GM18499 (cell line): ENCODE measurements around the gene CYP4A22.
"Not testable (repeated sequence)": the region's sequence is repeated elsewhere in the genome, so short reads cannot be mapped to it uniquely, and the experiment has no call there.

ENCODE experiments used
- ATAC-seq: cut with Tn5 transposase; IDR thresholded peaks from one replicate; pipeline ENCODE4 v1.9.1; 2021; ENCODE audit warnings: moderate number of reproducible peaks; ENCODE audit not compliant: insufficient read depth, unreplicated experiment

The CYP4A22 gene

DNA sequence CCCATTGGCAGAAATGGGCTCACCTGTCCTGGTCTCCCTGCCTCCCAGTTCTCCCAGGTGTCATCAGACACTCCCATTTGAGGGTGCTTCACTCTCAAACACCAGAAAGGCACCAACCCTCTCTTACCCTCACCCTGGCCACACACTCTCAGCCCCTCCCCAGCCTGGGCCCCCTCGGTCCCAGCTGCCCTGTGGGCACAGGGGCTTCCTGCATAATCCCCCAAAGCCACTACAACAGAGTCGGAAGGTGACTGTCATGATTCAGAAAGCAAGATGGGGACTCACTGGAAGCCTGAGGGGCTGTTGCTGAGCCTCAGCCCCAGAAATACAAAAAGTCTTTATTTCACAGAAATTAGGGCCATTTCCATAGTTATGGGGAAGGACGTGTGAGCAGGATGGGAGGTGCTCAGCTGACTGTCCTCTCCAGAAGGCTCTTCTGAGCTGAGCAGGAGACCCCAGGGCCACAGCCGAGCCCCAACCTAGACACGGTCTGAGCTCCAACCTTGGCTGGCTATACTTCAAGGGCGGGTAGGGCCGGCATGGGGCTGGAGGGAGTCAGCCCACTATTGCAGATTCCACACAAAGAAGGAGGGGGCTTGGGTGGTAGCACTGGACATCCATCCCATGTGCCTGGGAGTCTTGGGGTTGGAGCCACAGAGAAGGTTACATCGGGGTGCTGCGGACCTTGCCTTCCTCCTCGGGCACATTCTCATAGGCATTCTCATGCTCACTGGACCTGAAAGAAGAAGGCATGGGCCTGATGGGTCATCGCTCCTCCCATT is 46.3 kb downstream of the CYP4A22 start:
- no peak for ATAC-seq

DNA sequence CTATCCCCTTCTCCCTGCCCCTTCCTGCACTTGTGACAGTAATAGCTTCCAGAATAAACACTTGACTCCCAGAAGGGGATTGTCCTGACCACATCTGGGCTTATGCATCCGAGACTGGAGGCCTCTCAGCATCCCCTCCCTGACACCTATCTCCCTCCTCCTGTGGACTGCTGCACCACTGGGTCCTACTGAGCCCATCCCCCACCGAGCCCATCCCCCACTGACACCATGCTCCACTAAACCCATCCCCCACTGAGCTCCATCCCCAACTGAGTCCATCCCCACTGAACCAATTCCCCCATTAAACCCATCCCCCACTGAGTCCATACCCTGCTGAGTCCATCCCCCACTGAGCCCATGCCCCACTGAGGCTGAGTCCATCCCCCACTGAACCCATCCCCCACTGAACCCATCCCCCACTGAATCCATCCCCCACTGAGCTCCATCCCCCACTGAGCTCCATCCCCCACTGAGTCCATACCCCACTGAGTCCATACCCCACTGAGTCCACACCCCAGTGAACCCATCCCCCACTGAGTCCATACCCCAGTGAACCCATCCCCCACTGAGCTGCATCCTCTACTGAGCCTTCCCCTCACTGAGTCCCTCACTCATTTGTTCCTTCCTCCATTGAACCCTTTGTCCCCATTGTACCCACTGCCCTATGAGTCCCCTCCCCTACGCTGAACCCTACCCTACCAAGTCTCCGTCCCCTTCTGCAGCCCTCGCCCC is 47.0 kb downstream of the CYP4A22 start:
- no peak for ATAC-seq

DNA sequence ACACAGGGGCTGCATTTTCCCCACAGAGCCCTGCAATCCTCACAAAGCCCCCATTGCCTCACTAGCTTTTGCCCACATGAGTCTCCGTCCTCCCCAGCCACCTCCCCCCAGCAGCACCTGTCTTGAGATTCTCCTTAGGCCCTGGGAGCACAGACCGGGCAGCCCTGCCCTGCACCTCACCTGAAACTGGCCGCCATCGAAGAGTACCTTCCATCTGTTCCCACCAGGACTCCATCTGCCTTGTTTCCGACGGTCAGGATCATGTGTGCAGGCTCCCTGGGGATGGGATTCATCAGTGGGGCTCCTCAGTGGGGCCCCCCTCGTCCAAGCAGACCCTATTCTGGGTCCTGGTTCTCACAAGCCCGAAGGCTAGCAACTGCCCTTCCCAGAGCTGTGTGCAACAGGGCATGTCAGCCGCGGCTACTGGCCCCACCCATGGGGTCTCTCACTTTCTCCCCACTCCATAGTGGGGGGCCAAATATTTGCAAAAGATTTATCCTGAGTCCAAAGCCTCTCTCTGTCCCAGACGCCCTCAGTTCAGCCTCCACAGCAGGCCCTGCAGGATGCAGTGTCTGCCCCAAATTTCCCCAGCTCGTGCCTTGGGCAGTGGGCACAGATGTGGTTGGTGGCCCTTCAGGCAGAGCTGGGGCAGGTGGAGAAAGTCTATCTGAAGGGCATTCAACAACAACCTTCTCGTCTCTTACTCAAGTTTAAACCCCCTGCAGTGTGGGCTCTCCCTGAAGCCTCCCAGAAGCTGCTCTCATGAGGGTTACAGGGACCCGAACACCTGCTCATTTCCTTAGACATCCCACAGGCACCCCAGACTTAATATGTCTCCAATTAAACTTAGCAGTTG is 47.8 kb downstream of the CYP4A22 start:
- ATAC-seq = no peak

DNA sequence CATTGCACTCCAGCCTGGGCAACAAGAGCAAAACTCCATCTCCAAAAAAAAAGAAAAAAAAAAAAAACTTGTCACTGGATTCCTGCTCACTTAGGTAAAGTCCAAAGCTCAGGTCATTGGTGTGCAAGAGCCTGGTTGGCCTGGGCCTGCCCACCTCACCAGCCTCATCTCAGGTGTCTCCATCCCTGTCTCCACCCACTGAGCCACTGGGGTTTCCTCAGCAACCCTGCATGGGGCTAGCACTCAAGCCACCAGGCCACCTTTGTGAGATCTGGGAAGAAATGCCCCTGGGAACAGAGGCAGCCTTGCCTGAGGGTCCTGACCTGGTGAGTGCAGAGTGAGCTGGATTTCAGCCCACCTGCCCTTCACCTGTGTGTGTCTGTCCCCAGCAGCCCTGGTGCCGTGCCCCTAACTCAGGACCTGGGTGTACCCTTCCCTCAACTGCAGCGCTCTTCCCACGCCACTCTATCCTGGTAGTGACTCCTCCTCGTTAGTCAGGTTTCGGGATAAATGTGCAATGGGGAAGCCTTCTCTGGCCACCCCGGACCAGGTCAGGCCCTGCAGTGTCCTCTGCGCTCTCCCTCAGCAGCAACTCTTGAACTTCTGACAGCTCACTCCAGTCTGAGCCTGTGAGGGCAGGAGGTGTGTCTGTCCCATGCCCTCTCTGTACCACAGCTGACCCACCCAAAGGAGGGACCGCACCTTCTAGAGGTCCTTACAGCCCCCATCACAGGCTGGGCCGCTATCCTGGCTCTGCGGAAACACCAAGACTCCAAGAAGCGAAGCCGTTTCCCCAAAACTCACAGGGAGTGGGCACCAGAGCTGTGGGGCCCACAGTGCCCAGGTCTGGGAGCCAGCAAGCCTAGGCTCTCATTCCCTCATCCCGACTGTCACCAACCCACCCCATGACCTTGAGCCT is 49.3 kb downstream of the CYP4A22 start:
- ATAC-seq = no peak

DNA sequence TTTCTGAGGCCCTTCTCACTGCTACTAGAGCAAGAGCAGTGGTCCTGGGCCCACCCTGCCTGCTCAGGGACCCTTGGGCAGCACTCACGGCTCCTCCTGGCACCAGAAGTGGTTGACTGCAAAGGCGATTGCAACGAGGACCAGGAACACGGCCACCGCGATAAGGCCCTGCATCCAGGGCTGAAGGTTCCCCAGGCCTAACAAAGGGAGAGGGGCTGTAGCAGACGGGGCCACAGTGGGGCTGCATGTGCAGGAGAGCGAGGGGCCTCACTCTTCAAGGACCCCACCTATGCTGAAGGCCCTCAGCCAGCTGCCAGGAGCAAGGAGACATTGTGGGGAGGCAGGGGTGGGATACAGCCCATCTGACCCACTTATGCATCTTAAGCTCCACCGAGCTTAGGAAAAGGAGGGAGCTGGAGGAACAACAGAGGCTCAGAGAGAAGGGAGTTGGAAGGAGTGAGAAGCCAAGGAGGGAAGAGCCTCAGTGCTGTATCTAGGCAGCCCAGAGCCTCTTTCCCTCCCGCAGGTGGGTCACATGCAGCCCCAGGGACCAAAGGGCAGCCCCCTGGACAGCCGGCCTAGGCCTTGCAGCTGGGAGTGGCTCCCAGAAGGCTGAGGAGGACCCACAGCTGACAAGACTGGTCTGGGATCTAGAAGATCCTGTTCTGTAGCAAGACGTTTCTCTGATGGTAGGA is 50.1 kb downstream of the CYP4A22 start:
- no peak for ATAC-seq

DNA sequence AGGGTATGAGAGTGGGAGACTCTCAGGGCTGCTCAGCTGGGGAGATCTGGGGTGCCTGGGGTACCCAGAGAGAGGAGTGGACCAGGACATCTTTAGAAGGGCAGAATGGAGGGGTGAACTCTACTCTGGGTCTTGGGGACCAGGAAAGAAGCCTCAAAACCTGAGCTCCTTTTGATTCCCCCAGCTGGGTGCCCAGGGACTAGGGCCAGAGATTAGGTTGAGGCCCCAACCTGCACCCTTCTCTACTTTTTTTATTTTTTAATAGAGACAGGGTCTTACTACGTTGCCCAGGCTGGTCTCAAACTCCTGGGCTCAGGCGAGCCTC is 50.6 kb downstream of the CYP4A22 start:
- ATAC-seq = no peak

DNA sequence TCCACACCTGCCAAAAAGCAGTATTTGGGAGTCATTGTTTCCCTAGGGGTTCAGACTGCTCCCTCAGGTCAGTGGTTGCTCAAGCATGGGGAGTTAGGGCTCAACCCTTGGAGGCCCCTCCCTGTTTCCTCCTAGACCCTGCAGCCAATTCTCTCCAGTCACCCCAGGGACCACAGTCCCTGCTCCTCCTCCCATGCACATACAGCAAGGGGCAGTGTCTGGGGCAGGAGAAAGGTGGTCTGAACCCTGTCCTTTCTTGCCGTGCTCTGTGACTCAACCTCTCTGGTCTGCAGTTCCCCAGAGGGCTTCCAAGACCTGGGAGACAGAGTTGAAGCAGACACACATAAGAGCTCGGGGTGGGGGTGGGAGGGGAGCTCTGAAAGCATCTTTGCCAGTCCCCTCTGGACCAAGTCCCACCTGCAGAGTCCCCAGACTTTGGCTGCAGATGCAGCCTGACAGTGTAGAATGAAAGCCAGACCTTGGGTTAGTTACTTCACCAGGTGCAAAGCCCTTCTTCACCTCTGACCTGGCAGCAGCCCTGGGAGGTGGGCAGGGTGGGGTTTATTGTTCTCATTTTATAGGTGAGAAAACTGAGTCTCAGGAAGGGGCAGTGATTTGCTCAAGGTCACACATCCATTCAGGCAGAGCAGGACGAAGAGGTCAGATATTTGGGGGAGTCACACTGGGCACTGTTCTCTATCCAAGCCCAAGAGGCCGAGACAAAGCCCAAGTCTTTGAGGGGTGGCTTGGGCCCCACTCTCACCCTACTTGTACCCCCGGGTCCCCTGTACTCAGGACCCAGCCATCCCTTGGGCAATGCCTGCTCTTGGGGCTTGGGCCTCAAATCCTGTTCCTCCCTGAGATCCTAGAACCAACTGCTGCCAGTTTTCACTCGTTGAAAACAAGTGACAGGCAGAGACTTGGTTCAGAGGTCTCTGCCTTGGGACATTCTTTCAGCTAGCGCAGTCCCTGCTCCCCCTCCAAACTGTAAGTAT is 51.8 kb downstream of the CYP4A22 start:
- ATAC-seq = no peak

DNA sequence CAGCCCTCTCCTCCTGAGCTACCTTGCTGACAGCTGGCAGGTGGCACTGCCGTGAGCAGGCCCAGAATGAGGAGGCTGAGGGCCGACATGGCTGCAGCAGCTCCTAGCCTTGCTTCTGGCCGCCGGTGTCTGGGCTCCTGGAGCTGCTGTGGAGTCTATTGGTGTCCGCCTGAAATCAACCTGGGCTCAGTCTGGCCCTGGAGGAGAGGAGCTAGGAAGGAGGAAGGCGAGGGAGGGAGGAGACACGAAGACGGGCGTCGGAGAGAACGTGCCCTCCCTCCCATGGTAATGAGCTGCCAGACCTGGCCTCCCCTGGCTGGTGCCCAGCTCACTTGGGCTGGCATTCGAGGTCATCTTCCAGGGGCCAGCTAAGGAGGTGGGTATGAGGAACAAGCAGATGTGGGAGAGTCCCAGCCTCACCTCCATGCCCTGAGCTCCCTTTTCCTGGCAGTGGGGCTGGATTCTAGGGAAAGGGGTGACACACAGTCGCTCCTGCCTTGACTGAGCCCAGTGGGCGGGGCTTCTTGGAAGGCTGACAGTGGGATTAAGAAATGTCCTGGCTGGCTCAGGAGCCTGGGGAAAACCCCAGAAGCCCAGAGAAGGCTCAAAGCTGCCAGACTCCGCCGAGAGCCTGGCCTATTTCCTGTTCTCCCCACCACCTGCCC is 52.7 kb downstream of the CYP4A22 start, which contains the start of gene PDZK1IP1:
Gene PDZK1IP1, minus strand, starts transcription at position 193 of the 665 bp plus-strand sequence. Its CDS starts 104 bp downstream, at position 89.
- ATAC-seq = no peak

DNA sequence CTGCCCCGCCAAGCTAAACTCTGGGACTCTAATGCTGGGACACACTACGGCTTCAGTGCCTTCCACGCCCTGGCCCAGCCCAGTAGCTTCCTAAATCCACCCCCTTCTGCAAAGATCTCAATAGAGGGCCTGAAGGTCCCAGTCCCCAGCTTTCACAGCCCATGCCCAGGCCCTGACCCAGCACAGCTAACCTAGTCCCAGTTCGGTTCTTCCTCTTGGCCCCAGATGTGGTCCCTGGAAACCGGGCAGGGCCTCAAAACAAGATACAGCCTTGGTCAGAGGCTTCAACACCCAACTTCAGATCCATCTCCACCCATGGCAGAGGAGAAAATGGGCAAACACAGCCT is 53.2 kb downstream of the CYP4A22 start:
- no peak for ATAC-seq

DNA sequence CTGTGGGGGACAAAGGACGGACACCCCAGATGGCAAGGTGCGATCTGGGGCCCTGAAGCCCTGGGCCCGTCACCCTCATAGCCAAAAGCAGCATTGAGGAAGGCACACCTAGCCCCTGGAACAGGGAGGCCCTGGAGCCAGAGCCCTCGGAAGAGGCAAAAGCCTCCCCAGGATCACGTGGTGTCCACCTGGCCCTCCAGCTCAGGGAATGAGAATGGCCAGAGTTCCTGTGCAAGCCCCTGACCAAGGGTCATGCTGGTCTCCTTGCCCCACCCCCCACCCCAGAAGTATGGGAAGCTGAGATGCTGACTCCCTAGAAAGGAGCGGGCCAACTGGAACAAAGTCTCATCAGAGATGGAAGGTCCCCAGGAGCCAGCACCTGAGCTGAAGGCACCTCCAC is 53.6 kb downstream of the CYP4A22 start:
- ATAC-seq = no peak

DNA sequence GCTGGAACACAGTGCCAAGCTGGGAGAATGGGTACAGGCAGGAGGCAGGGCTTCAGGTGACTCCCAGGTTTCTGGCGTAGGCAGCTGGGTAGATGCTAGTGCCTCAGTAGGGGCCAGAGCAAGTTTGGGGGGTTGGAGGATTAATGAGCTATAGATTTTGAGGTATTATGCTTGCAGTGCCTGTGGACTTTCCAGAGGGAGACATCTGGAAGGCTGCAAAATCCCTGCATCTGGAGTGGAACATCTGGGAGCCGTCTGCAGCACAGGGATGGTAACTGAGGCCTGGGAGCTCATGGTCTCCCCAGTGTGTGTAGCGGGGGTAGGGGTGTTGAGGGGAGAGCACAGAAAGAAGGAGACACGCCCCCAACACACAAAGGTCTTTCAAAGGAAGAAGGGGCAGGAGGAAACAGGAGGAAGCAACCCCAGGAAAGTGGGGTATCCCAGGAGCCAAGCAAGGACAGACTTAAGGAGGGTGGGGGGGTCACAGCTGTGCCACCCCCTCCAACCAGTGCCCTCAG is 54.8 kb downstream of the CYP4A22 start:
- no peak for ATAC-seq

DNA sequence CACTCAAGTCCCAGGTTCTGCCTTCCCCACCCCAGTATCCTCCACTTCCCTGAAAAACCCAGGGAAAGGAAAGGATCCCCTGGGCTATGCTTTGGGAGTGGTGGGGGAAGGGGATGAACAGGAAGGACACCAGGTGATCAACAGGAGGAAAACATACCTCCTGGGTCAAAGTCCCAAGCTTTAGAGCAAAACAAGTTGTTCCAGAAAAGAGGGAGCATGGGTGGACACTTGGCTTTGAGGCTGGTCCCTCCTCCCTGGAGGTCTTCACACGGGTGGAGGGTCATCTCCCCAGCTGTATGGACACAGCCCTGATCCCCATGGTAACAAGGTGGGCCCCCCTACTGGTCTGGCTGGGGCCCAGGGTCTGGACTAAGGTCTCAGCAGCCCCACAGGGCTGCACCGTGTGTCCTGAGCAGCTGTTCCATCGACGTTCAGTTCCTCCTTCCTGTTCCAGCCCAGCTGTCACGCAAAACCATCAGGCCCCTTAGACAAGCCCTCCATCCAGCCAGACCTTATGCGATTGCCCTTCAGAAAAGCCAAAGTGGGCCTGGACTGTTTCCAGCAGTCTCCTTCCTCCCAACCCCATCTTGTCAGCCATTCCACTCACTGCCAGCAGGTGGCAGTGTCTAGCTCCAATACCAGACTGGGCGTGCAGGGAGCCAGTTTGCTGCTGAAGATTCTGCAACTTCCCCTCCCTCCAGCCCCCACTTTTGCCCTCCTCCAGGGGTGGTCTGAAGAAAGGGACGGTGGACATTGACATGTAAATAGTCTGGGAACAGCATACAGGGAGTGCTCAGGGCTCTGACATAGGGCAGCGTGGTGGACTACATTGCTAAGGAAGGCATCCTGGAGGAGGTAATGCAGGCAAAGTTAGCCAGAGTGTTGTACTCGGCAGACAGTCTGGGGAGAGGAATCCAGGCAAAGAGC is 55.5 kb downstream of the CYP4A22 start:
- ATAC-seq = no peak

DNA sequence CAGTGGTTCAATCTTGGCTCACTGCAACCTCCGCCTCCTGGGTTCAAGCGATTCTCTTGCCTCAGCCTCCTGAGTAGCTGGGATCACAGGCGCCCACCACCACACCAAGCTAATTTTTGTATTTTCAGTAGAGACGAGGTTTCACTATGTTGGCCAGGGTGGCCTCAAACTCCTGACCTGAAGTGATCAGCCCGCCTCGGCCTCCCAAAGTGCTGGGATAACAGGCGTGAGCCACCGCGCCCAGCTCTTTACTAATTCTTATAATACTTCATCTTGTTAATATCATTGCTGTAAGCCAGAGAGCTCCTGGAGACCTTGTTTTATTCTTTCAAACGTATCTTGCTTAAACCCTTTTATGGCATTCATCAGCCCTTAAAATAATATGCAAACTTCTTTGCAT is 56.3 kb downstream of the CYP4A22 start:
- ATAC-seq = not testable (repeated sequence)

DNA sequence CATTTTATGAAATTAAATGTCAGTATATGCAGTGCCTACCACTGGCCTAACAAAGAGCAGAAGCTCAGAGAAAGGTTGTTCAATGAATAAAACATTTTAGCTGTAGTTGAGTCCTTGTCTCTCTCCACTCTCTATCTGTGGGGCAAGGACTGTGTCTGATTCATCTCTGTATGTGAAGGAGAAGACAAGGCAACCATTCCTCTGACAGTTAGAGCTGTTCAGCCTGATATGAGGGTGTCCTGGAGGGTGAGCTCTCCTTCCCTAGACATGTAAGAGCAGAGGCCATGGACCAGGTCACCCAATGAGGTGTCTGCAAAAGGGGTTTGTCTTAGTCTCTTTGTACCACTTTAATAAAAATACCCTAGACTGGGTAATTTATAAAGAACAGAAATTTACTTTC is 57.1 kb downstream of the CYP4A22 start:
- ATAC-seq = no peak

DNA sequence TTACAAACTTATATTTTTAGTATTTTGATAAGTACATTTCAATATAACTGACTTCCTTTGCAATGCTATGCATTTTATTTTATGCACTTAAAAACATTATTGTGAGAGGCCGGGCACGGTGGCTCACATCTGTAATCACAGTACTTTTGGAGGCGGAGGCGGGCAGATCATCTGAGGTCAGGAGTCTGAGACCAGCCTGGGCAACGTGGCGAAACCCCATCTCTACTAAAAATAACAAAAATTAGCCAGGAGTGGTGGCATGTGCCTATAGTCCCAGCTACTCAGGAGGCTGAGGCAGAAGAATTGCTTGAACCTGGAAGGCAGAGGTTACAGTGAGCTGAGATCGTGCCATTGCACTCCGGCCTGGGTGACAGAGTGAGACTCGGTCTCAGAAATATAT is 58.7 kb downstream of the CYP4A22 start:
- not testable (repeated sequence) for ATAC-seq

DNA sequence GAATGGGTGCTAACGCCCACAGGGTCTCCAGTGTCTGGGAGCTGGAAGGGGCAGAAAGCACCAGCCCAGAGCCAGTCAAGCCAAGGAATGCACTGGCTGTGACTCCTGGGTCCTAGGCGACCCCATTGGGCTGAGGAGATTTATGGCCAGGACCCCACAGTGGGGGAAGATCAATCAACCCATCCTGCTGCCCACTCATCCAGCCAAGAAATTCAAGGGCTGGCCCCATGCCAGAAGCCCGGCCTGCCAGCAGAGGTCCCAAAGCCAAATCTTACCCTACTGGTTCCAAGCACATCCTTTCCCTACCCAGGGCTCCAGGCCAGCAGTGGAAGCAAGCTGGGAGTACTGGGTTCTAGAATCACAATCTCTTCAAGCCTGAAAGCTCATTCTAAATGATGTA is 59.4 kb downstream of the CYP4A22 start:
- no peak for ATAC-seq
